Body of pancreas (tissue), 4 donors: ENCODE results near the gene NR4A1. TPM values are rescaled to one million over a fixed set of nuclear protein-coding genes. Genes with fewer than 3 reads are reported as not detected.

Experiments
- ATAC-seq: fragments of 150-250 bp; one replicate; pipeline ENCODE4 v1.9.1; 2016
- DNase-seq, 4 donors: peaks; one replicate each; pipeline ENCODE4 v3.0.0-alpha.2; 2019
- H3K27ac ChIP-seq, 4 donors: fragments of 200-600 bp; sonication (generic); 1 replicate in 3 of 4; 2 replicates in 1 of 4; pipeline versions ENCODE4 v1.5.1 to v1.6.1; 2016 to 2019; ENCODE audit warnings: mild to moderate bottlenecking in 1 of 4, mixed read lengths in 1 of 4, moderate library complexity in 1 of 4
- H3K27me3 ChIP-seq, 2 donors: fragments of 200-600 bp; sonication (generic); one replicate each; pipeline ENCODE4 v1.6.0; 2016; ENCODE audit warnings: mild to moderate bottlenecking in 1 of 2
- H3K36me3 ChIP-seq, 2 donors: fragments of 200-600 bp; sonication (generic); replicated peaks in 1 of 2; 2 replicates each; pipeline ENCODE4 v1.5.1; 2016; ENCODE audit warnings: low read depth in 2 of 2; ENCODE audit not compliant: insufficient read depth in 1 of 2
- H3K4me1 ChIP-seq: fragments of 200-600 bp; sonication (generic); one replicate; pipeline ENCODE4 v1.6.0; 2016
- H3K4me3 ChIP-seq, 2 donors: fragments of 200-600 bp; sonication (generic); 1 replicate in 1 of 2; 2 replicates in 1 of 2; pipeline ENCODE4 v1.5.1; 2016 to 2019
- H3K9me3 ChIP-seq, 3 donors: fragments of 200-600 bp; sonication (generic); 1 replicate in 2 of 3; 2 replicates in 1 of 3; pipeline ENCODE4 v1.5.1; 2016
- CTCF ChIP-seq, 7 experiments: fragments of 450-650 bp in 4 of 7; fragments of 200-600 bp in 3 of 7; sonication (generic) in 3 of 7; IDR thresholded peaks; one replicate each; pipeline ENCODE4 v1.5.1; 2016 to 2019; ENCODE audit warnings: antibody characterized with exemption in 7 of 7
- POLR2A ChIP-seq, 3 donors: fragments of 450-650 bp; IDR thresholded peaks; one replicate each; pipeline ENCODE4 v1.6.1; 2016; ENCODE audit warnings: antibody characterized with exemption in 3 of 3, mild to moderate bottlenecking in 2 of 3
- WGBS, 2 donors: methylation state at CpG; one replicate each; pipeline ENCODE4 v1.1.5; 2017; 5-methylcytosine and 5-hydroxymethylcytosine counted together
- intact Hi-C: fragments of 100-400 bp; cut with DNase I; formaldehyde crosslinking; loops from one replicate; pipeline ENCODE4 v1.15.1; 2023
- total RNA-seq, 2 donors: library from RNA; depleted of rRNA; stranded (reverse); fragments of >200 nt; gene quantifications; one replicate each; pipeline ENCODE4 v1.1.0, GENCODE V29; 2016

Gene NR4A1
- total RNA-seq, 2 donors from 2014 or later = 36.6 to 253 TPM

DNA sequence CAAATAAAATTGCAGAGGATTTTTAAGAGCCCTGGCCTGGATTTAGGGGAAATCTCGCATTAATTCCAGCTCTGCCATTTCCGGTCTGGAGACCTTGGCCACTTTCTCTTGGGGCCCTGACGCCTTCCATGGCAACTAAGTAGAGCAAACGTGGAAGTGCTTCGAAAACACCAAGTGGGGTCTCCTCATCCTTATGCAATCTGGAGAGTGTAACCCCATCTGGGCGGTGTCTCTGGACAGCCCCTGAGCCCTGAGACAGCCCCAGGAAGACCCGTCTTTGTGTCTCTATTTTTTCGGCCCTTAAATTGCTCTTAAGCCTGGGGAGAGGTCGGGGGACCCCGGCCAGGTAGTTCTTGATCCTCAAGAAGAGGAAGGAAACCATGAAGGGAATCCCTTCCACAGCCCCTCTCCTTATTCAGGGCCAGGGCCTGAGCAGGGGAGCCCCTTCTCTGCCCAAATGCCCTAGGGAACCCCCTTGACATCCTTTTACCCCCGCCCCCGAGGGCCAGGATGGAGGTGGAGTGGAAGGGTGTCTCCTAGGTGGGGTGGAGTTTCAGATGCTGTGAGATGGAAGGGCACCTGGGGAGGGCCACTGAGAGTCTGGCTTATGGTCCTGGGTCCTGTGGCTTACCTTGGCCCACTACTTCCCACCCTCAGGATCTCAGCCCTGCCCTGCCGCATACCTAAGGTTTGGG is 17.6 kb upstream of the NR4A1 start:
- Histone ChIP-seq H3K4me3 (no peak overlapping the region), H3K27ac (peak overlapping the region; percentile 92 to 96 (median 94)), H3K9me3 (no peaks in the 10 kb centered on the region), H3K4me1 (peaks cover 38% of the 10 kb centered on the region), H3K27me3 (no peaks in the 10 kb centered on the region), H3K36me3 (no peaks in the 10 kb centered on the region)
- intact Hi-C loops = no loop called here
- TF ChIP-seq POLR2A (IDR thresholded peaks at IDR 0.05) (no peak), CTCF (IDR thresholded peaks at IDR 0.05) (no peak)
- ATAC-seq = no peak
- 60 to 61% methylated on average over 13 of the region's 13 CpGs for WGBS, 2 donors
- no peak for DNase-seq

DNA sequence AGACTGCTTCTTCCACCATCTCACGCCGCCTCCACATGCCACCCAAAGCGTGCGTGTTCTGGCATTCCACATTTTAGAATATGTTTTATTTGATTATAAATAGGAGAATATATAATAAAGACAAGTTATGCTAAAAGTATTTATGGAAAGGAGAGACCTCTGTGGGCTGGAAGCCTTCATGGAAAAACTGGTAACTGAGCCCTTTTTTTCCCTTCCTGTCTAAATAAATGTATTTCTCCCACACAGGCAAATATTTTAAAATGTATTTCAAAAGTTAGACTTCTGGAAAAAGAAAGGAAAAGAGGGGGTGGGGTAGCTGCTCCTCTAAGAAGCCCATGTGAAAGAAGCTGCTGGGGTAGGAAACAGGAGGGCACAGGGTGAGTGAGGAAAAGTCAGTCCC is 16.1 kb upstream of the NR4A1 start:
- ATAC-seq (no peak), DNase-seq (no peak)
- no peaks in the 10 kb centered on the region for H3K36me3 ChIP-seq
- TF ChIP-seq POLR2A (IDR thresholded peaks at IDR 0.05) (no peak), CTCF (IDR thresholded peaks at IDR 0.05) (no peak)
- H3K4me3 ChIP-seq = no peak overlapping the region
- intact Hi-C loops = no loop called here
- WGBS, 2 donors = 93 to 97% methylated on average over 4 of the region's 4 CpGs
- H3K27me3 ChIP-seq = no peaks in the 10 kb centered on the region
- H3K27ac ChIP-seq = no peak overlapping the region
- peaks cover 43% of the 10 kb centered on the region for H3K4me1 ChIP-seq
- H3K9me3 ChIP-seq = no peaks in the 10 kb centered on the region

DNA sequence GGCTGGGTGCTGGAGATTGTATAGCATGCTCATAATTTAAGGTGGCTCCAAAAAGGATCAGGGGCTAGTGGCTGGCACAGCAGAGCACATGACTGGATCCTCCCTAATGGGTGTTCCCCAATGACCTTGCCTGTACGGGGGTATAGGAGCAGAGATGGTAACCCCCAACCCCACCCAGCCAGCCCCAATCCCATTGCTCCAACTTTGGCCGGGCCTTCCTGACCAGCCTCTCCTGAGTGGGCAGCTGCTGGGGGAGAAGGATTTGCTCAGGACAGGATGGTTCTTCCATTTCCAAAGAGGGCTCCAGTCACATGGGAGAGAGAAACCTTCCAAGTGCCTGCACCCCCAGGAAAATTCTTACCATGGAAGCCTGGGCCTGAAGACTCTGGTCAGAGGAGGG is 15.3 kb upstream of the NR4A1 start:
- TF ChIP-seq POLR2A (IDR thresholded peaks at IDR 0.05) (no peak), CTCF (IDR thresholded peaks at IDR 0.05) (no peak)
- H3K9me3 ChIP-seq = no peaks in the 10 kb centered on the region
- intact Hi-C loops = no loop called here
- H3K27me3 ChIP-seq = no peaks in the 10 kb centered on the region
- DNase-seq = peak in 1 of 4 donors; percentile 16
- no peak for ATAC-seq
- peak overlapping the region; percentile 80 to 96 (median 90) for H3K27ac ChIP-seq
- no peak overlapping the region for H3K4me3 ChIP-seq
- WGBS, 2 donors = 85 to 88% methylated on average over 2 of the region's 2 CpGs
- peaks cover 43% of the 10 kb centered on the region for H3K4me1 ChIP-seq
- H3K36me3 ChIP-seq = no peaks in the 10 kb centered on the region

DNA sequence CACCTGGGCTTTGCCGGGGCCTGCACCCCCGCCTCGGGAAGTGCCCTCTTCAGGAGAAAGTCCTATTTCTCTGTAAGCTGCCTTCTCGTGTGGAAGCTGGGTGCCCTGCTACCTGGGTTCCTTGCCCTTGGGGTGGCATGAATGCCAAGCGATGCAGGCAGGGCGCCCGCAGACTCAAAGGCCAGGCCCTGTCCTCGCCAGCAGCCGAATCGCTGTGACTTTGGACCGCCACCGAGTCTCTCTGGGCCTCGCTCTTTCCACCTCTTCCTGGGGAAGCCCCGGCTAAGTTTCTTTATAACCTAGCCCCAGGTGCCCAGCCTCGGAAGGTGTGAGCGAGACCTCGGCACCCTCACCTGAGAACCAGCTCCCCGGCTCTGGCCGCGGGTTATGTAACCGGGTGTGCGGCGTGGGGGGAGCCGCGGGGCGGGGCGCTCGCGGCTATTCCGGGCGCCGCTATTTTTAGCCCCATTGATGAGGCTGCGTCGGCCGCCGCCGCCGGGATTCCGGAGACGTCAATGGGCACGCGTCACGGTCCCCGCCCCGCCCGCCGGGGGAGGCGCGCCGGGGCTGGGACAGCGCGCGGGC is 14.6 kb upstream of the NR4A1 start:
- peak overlapping the region; percentile 80 to 96 (median 90) for H3K27ac ChIP-seq
- no peak overlapping the region for H3K4me3 ChIP-seq
- peak; percentile 69 for ATAC-seq
- peaks cover 47% of the 10 kb centered on the region for H3K4me1 ChIP-seq
- H3K27me3 ChIP-seq = no peaks in the 10 kb centered on the region
- H3K36me3 ChIP-seq = no peaks in the 10 kb centered on the region
- peak; percentile 66 to 83 (median 83) for TF ChIP-seq POLR2A (IDR thresholded peaks at IDR 0.05)
- no peak for TF ChIP-seq CTCF (IDR thresholded peaks at IDR 0.05)
- DNase-seq = peak; percentile 90 to 95 (median 92)
- intact Hi-C loops = no loop called here
- no peaks in the 10 kb centered on the region for H3K9me3 ChIP-seq
- WGBS, 2 donors = 6 to 71% methylated on average over 3 to 32 of the region's 53 CpGs
